GM23338 (cell line): ENCODE results near the gene ADI1.

ENCODE experiments used
- CREB1 ChIP-seq: fragments of 250-450 bp; sonication (Bioruptor Pico); IDR thresholded peaks from 2 replicates; pipeline ENCODE4 v1.5.0; 2020; ENCODE audit warnings: low read depth, mild to moderate bottlenecking, moderate library complexity
- CTCF ChIP-seq, 2 experiments: fragments of 200-600 bp in 1 of 2; sonication (generic) in 1 of 2; conservative IDR thresholded peaks; 2 replicates each; pipeline versions ENCODE4 v1.5.1 to v1.6.1; 2016 to 2017; ENCODE audit warnings: antibody characterized with exemption in 2 of 2, low read depth in 2 of 2, mild to moderate bottlenecking in 2 of 2, moderate library complexity in 1 of 2
- ETS1 ChIP-seq: IDR thresholded peaks from 2 replicates; pipeline ENCODE4 v1.6.1; 2016; ENCODE audit warnings: antibody characterized with exemption
- EZH2 ChIP-seq: fragments of 200-600 bp; sonication (generic); IDR thresholded peaks from one replicate; pipeline ENCODE4 v1.8.0; 2017; ENCODE audit warnings: antibody characterized with exemption, mild to moderate bottlenecking, low read depth; ENCODE audit not compliant: unreplicated experiment
- EZH2phosphoT487 ChIP-seq: fragments of 200-600 bp; sonication (generic); IDR thresholded peaks from one replicate; pipeline ENCODE4 v1.8.1; 2018; ENCODE audit warnings: antibody characterized with exemption; ENCODE audit not compliant: unreplicated experiment
- JUNB ChIP-seq: IDR thresholded peaks from one replicate; pipeline ENCODE4 v1.6.1; 2016; ENCODE audit warnings: antibody characterized with exemption; ENCODE audit not compliant: unreplicated experiment
- NANOG ChIP-seq: IDR thresholded peaks from 2 replicates; pipeline ENCODE4 v1.6.1; 2016; ENCODE audit warnings: antibody characterized with exemption, borderline replicate concordance
- POLR2AphosphoS5 ChIP-seq: IDR thresholded peaks from 2 replicates; pipeline ENCODE4 v1.6.1; 2016; ENCODE audit warnings: antibody characterized with exemption, low read depth
- REST ChIP-seq: IDR thresholded peaks from one replicate; pipeline ENCODE4 v1.6.1; 2018; ENCODE audit warnings: antibody characterized with exemption; ENCODE audit not compliant: unreplicated experiment
- STAT1 ChIP-seq: IDR thresholded peaks from one replicate; pipeline ENCODE4 v1.6.1; 2016; ENCODE audit warnings: antibody characterized with exemption; ENCODE audit not compliant: unreplicated experiment
- ZNF114 ChIP-seq: fragments of 250-450 bp; sonication (Bioruptor Pico); IDR thresholded peaks from 2 replicates; pipeline ENCODE4 v1.5.0; 2020; ENCODE audit warnings: mild to moderate bottlenecking, moderate library complexity
- ZNF331 ChIP-seq: fragments of 250-450 bp; sonication (Bioruptor Pico); IDR thresholded peaks from 2 replicates; pipeline ENCODE4 v1.5.0; 2020; ENCODE audit warnings: low read depth, mild to moderate bottlenecking, moderate library complexity
- ZNF462 ChIP-seq: fragments of 250-450 bp; sonication (Bioruptor Pico); IDR thresholded peaks from 2 replicates; pipeline ENCODE4 v1.5.0; 2020; ENCODE audit warnings: mild to moderate bottlenecking, moderate library complexity

- no peak for TF ChIP-seq CTCF (conservative IDR thresholded peaks at IDR 0.05; ENCODE audit: low read depth in 2 of 2)
- TF ChIP-seq REST: no peak
- no peak for TF ChIP-seq EZH2
- TF ChIP-seq EZH2phosphoT487: no peak
- TF ChIP-seq POLR2AphosphoS5: no peak
- no peak for TF ChIP-seq JUNB
- no peak for TF ChIP-seq ETS1
- no peak for TF ChIP-seq NANOG
- no peak for TF ChIP-seq ZNF114 (CRISPR knock-in tag)
- TF ChIP-seq CREB1: no peak
- TF ChIP-seq ZNF331 (CRISPR knock-in tag): no peak
- no peak for TF ChIP-seq STAT1
- no peak for TF ChIP-seq ZNF462 (CRISPR knock-in tag)
Measured at GRCh38 chr2:3529316-3530025, 10.1 kb upstream of the ADI1 start.
